Measurements from ENCODE around the gene HJV.

DNA sequence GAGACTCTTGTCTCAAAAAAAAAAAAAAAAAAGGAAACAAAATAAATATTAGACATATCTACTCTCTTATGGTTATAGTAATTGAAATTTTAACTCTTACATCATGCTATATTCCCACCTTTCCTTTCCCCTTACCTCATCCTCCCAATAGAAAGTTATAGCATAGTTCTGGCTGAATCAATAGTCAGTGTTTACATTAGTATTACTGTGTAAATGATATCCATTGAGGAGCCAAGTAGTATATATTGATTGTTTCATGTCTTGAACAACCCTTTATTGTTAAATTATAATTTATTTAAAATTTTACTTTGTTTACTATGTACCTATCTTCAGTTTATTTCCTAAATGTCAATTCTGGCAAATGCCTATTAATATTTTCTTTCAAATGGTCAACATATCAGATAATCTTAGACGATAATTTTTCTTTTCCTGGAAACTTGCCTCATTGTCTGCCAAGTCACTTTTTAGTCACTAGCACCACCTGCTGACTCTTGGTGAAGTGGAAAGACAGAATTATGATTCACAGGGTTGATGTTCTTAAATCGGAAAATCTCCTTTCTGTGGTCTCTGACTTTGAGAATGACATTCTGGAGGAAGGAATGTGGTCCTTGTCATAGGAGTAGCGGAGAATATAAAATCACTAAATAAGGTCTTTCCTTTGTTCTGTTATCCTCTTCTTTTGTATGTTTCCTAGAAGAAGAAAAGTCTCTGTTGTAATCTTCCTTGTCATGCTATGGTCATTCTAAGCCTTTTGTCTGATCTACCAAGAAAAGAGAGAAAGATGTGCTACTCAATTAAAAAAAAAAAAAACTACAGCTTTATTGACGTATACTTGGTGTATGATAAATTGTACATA, 8.6 kb downstream of the HJV start:
- TF ChIP-seq POLR2AphosphoS5 (IDR thresholded peaks at IDR 0.05) (peak; percentile 87), POLR2A (IDR thresholded peaks at IDR 0.05) (no peak), CTCF (IDR thresholded peaks at IDR 0.05) (peak in 3 of 4 experiments; percentile 77 to 90 (median 80))
